HepG2 (cell line): ENCODE data around the gene TRPM5. TPM values are rescaled to one million over a fixed set of nuclear protein-coding genes. Genes with fewer than 3 reads are reported as not detected.

Experiments used
- CREM ChIP-seq, 2 experiments: sonication (generic) in 1 of 2; formaldehyde crosslinking in 1 of 2; IDR thresholded peaks; 2 replicates each; pipeline versions ENCODE4 v1.4.0 to v1.6.1; 2016 to 2020; ENCODE audit warnings: antibody characterized with exemption in 1 of 2, mild to moderate bottlenecking in 1 of 2, missing genetic modification reagents in 1 of 2
- GABPA ChIP-seq, 2 experiments: IDR thresholded peaks; 2 replicates each; pipeline ENCODE4 v1.6.1; 2011 to 2016; ENCODE audit warnings: low read depth in 2 of 2, low read length in 1 of 2, missing biosample characterization in 1 of 2, missing genetic modification characterization in 1 of 2
- GATA4 ChIP-seq: sonication (generic); IDR thresholded peaks from 2 replicates; pipeline ENCODE4 v1.6.1; 2016; ENCODE audit warnings: antibody characterized with exemption, low read depth, borderline replicate concordance
- GZF1 ChIP-seq: sonication (generic); formaldehyde crosslinking; IDR thresholded peaks from 2 replicates; pipeline ENCODE4 v1.5.1; 2020; ENCODE audit warnings: mild to moderate bottlenecking, missing genetic modification reagents
- IKZF1 ChIP-seq: fragments of 450-650 bp; IDR thresholded peaks from 2 replicates; pipeline ENCODE4 v1.7.1; 2016
- JUND ChIP-seq: sonication (generic); formaldehyde crosslinking; IDR thresholded peaks from 2 replicates; pipeline ENCODE4 v1.8.0; 2022; ENCODE audit warnings: mild to moderate bottlenecking, missing genetic modification reagents
- KLF13 ChIP-seq: sonication (generic); formaldehyde crosslinking; IDR thresholded peaks from 2 replicates; pipeline ENCODE4 v1.4.0; 2020; ENCODE audit warnings: mild to moderate bottlenecking, missing genetic modification reagents
- MIXL1 ChIP-seq: IDR thresholded peaks from 2 replicates; pipeline ENCODE4 v1.6.1; 2016
- NCOA1 ChIP-seq: sonication (generic); formaldehyde crosslinking; IDR thresholded peaks from 2 replicates; pipeline ENCODE4 v1.9.0; 2021; ENCODE audit warnings: missing genetic modification reagents
- PTBP1 ChIP-seq: fragments of 200-400 bp; formaldehyde crosslinking; IDR thresholded peaks from 2 replicates; pipeline ENCODE4 v1.6.1; 2018; ENCODE audit warnings: low read length, low read depth; ENCODE audit not compliant: poor library complexity, severe bottlenecking
- RAD21 ChIP-seq: fragments of 450-650 bp; formaldehyde crosslinking; IDR thresholded peaks from 2 replicates; pipeline ENCODE4 v1.5.0; 2020; ENCODE audit warnings: mild to moderate bottlenecking
- SCMH1 ChIP-seq: sonication (generic); formaldehyde crosslinking; IDR thresholded peaks from 2 replicates; pipeline ENCODE4 v1.9.0; 2021; ENCODE audit warnings: missing genetic modification reagents, mild to moderate bottlenecking, borderline replicate concordance
- SUZ12 ChIP-seq: fragments of 150-350 bp; IDR thresholded peaks from 2 replicates; pipeline ENCODE4 v1.6.1; 2014; ENCODE audit warnings: low read depth, low read length
- THAP11 ChIP-seq: IDR thresholded peaks from 2 replicates; pipeline ENCODE4 v1.6.1; 2016; ENCODE audit warnings: missing biosample characterization, missing genetic modification reagents
- ZBTB10 ChIP-seq: sonication (generic); formaldehyde crosslinking; IDR thresholded peaks from 2 replicates; pipeline ENCODE4 v1.4.0; 2020; ENCODE audit warnings: missing genetic modification reagents, borderline replicate concordance
- ZNF143 ChIP-seq: sonication (generic); formaldehyde crosslinking; IDR thresholded peaks from 2 replicates; pipeline ENCODE4 v1.4.0; 2020; ENCODE audit warnings: missing genetic modification reagents
- ZNF503 ChIP-seq: sonication (generic); formaldehyde crosslinking; IDR thresholded peaks from 2 replicates; pipeline ENCODE4 v1.4.0; 2020; ENCODE audit warnings: missing genetic modification reagents
- ZNF510 ChIP-seq: sonication (generic); formaldehyde crosslinking; IDR thresholded peaks from 2 replicates; pipeline ENCODE4 v1.4.0; 2020; ENCODE audit warnings: low read depth, mild to moderate bottlenecking, missing genetic modification reagents
- ZNF7 ChIP-seq: IDR thresholded peaks from 2 replicates; pipeline ENCODE4 v1.6.1; 2016; ENCODE audit warnings: missing biosample characterization, missing genetic modification reagents
- ZNF772 ChIP-seq: sonication (generic); formaldehyde crosslinking; IDR thresholded peaks from 2 replicates; pipeline ENCODE4 v1.5.0; 2020; ENCODE audit warnings: mild to moderate bottlenecking, missing genetic modification reagents
- polyA plus RNA-seq, 8 experiments: library from polyadenylated mRNA; depleted of rRNA in 3 of 8; stranded (reverse) in 7 of 8; unstranded in 1 of 8; fragments of >200 nt; fragmentation: Illumina TruSeq in 4 of 8; extraction: Trizol in 4 of 8; gene quantifications; 2 replicates each; pipeline versions ENCODE4 v1.2.1 to v1.2.3, GENCODE V29; 2011 to 2016; ENCODE audit warnings: low read depth in 4 of 8, missing spikeins in 1 of 8, mixed read lengths in 1 of 8; ENCODE audit not compliant: insufficient read depth in 1 of 8
- total RNA-seq, 5 experiments: library from RNA; depleted of rRNA; stranded (reverse); fragments of >200 nt; fragmentation: Illumina TruSeq; extraction: Trizol; gene quantifications; 2 replicates each; pipeline ENCODE4 v1.2.3, GENCODE V29; 2016; ENCODE audit warnings: low read depth in 1 of 5
- TF ChIP-seq, protein P1 (sequence below): IDR thresholded peaks from 2 replicates; pipeline ENCODE4 v1.6.1; 2016; ENCODE audit warnings: missing compliant biosample characterization, missing genetic modification reagents, borderline replicate concordance
- TF ChIP-seq, protein P2 (sequence below): sonication (generic); formaldehyde crosslinking; IDR thresholded peaks from 2 replicates; pipeline ENCODE4 v1.5.0; 2020; ENCODE audit warnings: mild to moderate bottlenecking, low read depth, missing genetic modification reagents, borderline replicate concordance
- TF ChIP-seq, protein P3 (sequence below): IDR thresholded peaks from 2 replicates; pipeline ENCODE4 v1.6.1; 2016; ENCODE audit warnings: missing compliant biosample characterization, missing genetic modification reagents, borderline replicate concordance

TRPM5 gene
- total and polyA plus RNA-seq, 2 of the 13 experiments (the other 11 are each of a cell fraction or from before 2014, with no cell fraction given): 0.12 TPM; not detected in 1

DNA sequence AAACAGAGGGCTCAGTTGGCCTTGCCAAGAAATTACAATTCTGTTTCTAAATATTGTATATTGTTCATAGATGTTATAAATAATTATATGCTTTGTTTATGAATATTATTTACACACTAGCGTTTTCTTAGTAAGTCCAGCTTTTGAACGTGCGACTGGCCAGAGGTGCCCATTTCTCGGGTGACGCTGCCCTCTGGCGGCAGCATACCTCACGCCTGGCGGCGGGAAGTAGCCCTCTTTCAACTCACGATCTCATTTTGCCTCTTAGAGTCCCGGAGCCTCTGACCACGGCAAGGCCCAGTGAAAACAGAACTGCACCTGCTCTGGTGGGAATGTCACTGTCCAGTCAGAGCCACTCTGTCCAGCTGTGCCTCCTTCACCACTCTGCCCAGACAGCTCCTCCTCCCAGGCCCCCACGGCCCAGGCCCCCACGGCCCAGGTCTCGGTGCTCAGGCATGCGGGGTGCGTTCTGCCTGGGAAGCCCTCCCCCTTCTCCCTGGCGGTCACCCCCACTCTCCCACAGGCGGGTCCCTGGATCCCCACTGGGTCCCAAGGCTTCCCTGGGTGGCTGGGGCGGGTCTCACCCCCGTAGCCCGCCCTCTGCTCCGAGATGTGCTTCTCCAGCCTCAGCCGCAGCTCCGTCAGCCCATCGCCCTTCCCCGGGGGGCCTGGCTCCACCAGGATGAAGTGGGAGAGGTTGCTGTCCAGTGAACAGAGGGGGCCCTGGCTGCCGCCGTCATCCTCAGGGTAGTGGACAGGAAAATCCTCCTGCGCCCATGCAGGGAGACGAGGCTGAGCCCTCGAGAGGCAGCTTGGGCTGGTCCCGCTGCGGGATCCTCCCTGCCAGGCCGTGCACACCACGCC, 24.4 kb downstream of the TRPM5 start (continued):
- peak; percentile 30; the same call in 1 of the 2 replicates for TF ChIP-seq CREM (IDR thresholded peaks at IDR 0.05)
- no peak for TF ChIP-seq CREM (CRISPR knock-in tag; IDR thresholded peaks at IDR 0.05)
- TF ChIP-seq, protein P1, sequence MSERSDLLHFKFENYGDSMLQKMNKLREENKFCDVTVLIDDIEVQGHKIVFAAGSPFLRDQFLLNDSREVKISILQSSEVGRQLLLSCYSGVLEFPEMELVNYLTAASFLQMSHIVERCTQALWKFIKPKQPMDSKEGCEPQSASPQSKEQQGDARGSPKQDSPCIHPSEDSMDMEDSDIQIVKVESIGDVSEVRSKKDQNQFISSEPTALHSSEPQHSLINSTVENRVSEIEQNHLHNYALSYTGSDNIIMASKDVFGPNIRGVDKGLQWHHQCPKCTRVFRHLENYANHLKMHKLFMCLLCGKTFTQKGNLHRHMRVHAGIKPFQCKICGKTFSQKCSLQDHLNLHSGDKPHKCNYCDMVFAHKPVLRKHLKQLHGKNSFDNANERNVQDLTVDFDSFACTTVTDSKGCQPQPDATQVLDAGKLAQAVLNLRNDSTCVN: no peak
- TF ChIP-seq IKZF1: no peak
- TF ChIP-seq JUND (CRISPR knock-in tag): no peak
- TF ChIP-seq, protein P2, sequence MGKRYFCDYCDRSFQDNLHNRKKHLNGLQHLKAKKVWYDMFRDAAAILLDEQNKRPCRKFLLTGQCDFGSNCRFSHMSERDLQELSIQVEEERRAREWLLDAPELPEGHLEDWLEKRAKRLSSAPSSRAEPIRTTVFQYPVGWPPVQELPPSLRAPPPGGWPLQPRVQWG: no peak
- peak; percentile 77 for TF ChIP-seq ZNF143 (CRISPR knock-in tag)
- no peak for TF ChIP-seq ZNF503
- TF ChIP-seq PTBP1: no peak
- TF ChIP-seq, protein P3, sequence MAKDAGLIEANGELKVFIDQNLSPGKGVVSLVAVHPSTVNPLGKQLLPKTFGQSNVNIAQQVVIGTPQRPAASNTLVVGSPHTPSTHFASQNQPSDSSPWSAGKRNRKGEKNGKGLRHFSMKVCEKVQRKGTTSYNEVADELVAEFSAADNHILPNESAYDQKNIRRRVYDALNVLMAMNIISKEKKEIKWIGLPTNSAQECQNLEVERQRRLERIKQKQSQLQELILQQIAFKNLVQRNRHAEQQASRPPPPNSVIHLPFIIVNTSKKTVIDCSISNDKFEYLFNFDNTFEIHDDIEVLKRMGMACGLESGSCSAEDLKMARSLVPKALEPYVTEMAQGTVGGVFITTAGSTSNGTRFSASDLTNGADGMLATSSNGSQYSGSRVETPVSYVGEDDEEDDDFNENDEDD (CRISPR knock-in tag): peak; percentile 74; the same call in 1 of the 2 replicates
- TF ChIP-seq ZBTB10 (CRISPR knock-in tag): no peak
- peak; percentile 28; the same call in 1 of the 2 replicates for TF ChIP-seq GABPA (IDR thresholded peaks at IDR 0.05; ENCODE audit: low read depth, low read length)
- peak; percentile 85 for TF ChIP-seq GABPA (CRISPR knock-in tag; IDR thresholded peaks at IDR 0.05; ENCODE audit: low read depth)
- no peak for TF ChIP-seq GATA4
- TF ChIP-seq SUZ12: no peak
- no peak for TF ChIP-seq ZNF7 (CRISPR knock-in tag)
- TF ChIP-seq ZNF772: 0 out of 2 replicates have a peak, but pooled peaks have one; percentile 11
- TF ChIP-seq NCOA1 (CRISPR knock-in tag): 0 out of 2 replicates have a peak, but pooled peaks have one; percentile 11
- no peak for TF ChIP-seq GZF1 (CRISPR knock-in tag)
- no peak for TF ChIP-seq SCMH1 (CRISPR knock-in tag)
- peak; percentile 83 for TF ChIP-seq RAD21 (CRISPR knock-in tag)
- no peak for TF ChIP-seq MIXL1 (CRISPR knock-in tag)
- peak; percentile 90 for TF ChIP-seq THAP11 (CRISPR knock-in tag)
- TF ChIP-seq KLF13: no peak
- TF ChIP-seq ZNF510: no peak
